ENCODE results near the gene NBPF12.
"Not testable (repeated sequence)": the region's sequence is repeated elsewhere in the genome, so short reads cannot be mapped to it uniquely, and the experiment has no call there.

Gene NBPF12

DNA sequence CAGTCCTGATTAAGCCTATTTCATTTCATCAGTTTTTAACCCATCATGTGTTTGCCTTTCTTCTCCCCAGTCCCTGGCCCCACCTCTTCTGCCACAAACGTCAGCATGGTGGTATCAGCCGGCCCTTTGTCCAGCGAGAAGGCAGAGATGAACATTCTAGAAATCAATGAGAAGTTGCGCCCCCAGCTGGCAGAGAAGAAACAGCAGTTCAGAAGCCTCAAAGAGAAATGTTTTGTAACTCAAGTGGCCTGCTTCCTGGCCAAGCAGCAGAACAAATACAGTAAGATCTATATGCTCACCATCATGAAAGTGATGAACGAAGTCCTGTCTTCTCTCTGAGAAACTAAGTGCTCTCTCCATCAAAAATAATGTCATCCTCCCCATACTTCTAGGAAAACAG, 34.6 kb downstream of the NBPF12 start:
- DNase-seq (ENCODE audit: low read depth, low spot score) = not testable (repeated sequence)

DNA sequence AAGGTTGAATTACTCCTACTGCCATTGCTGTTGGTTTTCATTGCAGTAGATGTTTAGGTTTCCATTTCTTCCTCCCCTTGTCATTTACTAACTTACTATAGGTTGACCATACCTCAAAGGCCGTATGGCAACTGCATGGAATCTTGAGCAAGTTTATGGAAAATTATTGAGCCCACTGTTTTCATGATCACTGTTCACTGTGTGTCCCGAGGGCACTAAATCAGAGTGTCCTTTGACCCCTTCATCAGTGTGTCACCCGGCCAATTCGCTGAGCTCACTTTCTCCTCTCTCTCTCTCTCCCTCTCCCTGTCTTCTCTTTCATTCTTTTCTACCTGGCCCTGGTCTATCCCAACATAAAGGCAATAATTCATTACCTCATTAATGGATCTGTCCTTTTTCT, 47.7 kb downstream of the NBPF12 start:
- not testable (repeated sequence) for DNase-seq (ENCODE audit: low read depth, low spot score)

DNA sequence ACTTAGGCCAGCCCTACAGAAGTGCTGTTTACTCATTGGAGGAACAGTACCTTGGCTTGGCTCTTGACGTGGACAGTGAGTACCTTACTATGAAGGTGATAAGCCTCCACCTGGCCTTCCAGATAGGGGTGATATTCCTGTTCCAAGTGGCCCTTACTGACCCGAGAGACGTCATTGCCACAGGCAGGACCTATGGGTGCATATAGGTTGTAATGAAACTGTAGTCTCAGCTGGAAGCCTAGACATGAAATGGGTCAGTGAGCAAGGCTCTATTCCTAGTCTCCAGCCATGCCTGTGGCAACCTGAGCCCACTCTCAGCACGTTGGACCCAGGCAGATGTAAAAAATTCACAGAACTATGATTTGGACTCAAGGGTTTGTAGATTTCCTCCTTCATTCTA, 48.3 kb downstream of the NBPF12 start:
- DNase-seq (ENCODE audit: low read depth, low spot score) = not testable (repeated sequence)

DNA sequence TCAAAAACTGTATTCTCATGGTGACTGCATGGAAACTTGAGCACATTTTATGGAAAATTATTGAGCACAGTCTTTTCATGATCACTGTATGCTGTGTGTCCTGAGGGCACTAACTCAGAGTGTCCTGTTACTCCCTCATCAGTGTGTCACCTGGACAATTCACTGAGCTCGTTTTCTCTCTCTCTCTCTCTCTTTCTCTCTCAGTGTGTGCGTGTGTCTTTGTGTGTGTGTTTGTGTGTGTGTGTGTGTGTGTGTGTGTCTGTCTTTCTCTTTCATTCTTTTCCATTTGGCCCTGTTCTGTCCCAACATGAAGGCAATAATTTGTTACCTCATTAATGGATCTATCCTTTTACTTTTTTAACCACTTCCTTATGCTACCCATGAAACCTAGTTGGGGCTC, 49.4 kb downstream of the NBPF12 start:
- DNase-seq (ENCODE audit: low read depth, low spot score) = not testable (repeated sequence)

DNA sequence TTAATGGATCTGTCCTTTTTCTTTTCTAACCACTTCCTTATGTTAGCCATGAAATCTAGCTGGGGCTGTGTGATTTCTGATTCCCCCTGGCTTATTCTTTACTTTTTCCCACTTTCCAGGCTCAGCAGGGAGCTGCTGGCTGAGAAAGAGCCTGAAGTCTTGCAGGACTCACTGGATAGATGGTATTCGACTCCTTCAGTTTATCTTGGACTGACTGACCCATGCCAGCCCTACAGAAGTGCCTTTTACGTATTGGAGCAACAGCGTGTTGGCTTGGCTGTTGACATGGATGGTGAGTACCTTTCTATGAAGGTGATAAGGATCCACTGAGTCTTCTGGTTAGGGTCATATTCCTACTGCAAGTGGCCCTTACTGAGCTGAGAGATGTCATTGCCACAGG, 51.3 kb downstream of the NBPF12 start:
- not testable (repeated sequence) for DNase-seq (ENCODE audit: low read depth, low spot score)

DNA sequence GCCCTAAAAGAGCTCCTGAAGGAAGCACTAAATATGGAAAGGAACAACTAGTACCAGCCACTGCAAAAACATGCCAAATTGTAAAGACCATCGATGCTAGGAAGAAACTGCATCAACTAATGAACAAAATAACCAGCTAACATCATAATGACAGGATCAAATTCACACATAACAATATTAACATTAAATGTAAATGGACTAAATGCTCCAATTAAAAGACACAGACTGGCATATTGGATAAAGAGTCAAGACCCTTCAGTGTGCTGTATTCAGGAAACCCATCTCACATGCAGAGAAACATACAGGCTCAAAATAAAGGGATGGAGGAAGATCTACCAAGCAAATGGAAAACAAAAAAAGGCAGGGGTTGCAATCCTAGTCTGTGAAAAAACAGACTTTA, 70.4 kb downstream of the NBPF12 start:
- not testable (repeated sequence) for DNase-seq (ENCODE audit: low read depth, low spot score)

DNA sequence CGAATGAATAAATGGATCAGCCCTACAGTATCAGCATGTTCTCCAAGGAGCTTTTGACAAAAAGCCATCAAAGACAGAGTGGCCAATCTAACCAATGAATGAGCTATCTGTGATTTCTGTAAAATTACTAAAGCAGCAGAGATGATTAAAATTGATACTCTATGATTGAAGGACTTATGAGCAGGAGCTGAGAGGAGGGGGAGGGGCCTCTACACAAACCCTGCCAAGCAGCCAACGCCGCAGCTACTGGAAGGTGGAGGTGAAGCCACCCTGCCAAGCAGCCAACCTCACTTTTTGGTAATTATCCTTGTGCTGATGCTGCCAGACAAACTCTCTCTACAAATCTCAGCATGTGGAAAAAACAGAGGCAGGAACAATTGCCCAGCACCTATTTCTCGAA, 88.9 kb downstream of the NBPF12 start:
- not testable (repeated sequence) for DNase-seq (ENCODE audit: low read depth, low spot score)

DNA sequence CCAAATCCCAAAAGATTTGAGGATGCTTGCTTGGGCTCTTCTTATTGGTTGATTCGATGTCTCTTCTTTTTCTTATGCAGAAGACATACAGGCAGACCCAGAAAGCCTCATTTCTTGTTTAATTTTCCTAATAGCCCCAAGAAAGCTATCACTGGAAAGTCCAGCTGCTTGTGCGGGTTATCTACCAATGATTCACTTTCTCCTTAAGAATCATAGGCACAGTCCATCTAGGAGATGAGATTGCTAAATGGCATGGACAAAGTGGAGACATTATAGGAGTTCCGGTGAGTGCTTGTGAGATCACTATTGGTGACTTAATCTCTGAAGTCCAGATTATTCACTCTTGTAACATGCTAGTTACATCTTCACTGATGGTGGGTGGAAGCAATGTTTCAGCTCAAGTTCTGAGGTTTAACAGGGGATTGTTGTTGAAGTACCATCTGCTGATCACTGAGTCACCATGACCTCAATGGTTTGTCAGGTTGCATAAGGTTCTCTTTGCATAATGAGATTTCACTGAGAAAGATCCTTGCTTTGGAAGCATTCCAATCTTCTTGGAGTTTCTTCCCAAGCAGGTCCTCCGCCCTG, 92.0 kb downstream of the NBPF12 start:
- not testable (repeated sequence) for DNase-seq (ENCODE audit: low read depth, low spot score)

DNA sequence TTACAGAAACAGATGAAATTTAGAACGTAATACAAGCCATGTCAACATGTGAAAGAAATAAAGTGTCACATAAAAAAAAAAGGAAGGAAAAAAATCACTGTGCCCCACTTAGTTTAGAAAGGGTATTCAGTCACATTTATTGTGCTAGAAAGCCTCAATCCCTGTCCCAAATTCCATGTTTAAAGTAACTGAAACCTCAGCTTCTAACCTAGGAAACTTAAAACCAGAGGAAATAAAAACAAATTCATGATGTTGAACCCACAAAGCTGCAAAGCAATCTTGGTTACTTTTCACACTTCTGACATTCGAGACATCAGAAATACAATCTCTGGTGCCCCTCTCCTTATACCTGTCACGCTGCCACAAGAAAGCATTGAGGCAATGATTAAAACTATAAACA, 101.8 kb downstream of the NBPF12 start:
- no peak for DNase-seq (ENCODE audit: low read depth, low spot score)

DNA sequence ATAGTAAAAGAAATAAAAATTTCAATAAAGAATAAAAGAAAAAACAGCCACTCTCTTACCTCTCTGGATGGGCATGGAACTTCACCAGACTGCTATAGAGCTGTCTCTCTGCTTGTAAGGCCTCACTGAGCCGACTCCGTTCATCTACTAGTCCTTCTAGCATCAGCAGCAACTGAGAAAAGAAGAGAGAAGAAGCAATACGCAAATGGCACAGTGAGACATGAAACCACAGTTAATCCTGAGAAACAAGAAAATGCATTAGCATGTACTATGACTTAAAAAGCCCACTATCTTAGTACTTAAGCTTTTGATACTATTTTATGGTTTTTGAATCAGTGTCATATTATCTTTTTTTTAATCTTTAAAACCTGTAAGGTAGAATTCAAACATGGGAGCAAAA, 104.8 kb downstream of the NBPF12 start:
- not testable (repeated sequence) for DNase-seq (ENCODE audit: low read depth, low spot score)

DNA sequence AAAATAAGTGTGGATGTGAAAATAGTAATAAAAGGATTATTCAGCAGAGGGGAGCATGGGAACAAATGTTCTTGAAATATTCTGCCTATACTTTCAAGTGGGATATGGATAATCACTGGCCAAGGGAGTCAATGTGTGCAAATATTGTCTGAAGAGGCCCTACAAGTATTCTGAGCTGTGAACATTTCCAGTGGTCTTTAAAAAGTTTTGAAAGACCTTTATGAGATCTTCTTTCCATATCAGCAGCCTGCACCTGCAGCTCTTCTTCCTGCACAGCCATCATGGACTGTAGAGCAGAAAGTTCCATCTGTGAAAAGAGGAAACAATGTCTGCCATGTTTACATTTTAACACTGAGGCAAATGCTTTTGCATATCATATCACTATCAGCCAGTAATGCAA, 106.4 kb downstream of the NBPF12 start:
- not testable (repeated sequence) for DNase-seq (ENCODE audit: low read depth, low spot score)
